ENCODE data around the gene SPEM2.

GRCh38 chr17:7406235-7406825 is 19.1 kb upstream of the SPEM2 start:
- TF ChIP-seq EZH2phosphoT487 (IDR thresholded peaks at IDR 0.05; ENCODE audit: low read depth, severe bottlenecking, unreplicated experiment): no peak
- TF ChIP-seq CTCF (IDR thresholded peaks at IDR 0.05; ENCODE audit: poor library complexity): no peak
